Suprapubic skin (tissue), 4 donors: Measurements from ENCODE around the gene LRMDA.

Source experiments
- POLR2A ChIP-seq, 2 donors: fragments of 450-650 bp; IDR thresholded peaks; one replicate each; pipeline ENCODE4 v1.6.1; 2017; ENCODE audit warnings: antibody characterized with exemption in 2 of 2, mild to moderate bottlenecking in 2 of 2, moderate library complexity in 2 of 2
- POLR2AphosphoS5 ChIP-seq, 3 donors: sonication (generic); formaldehyde crosslinking; IDR thresholded peaks; one replicate each; pipeline ENCODE4 v1.6.1; 2017; ENCODE audit warnings: antibody characterized with exemption in 3 of 3
- TF ChIP-seq, protein P1 (sequence below), 2 donors: fragments of 200-600 bp in 1 of 2; fragments of 450-650 bp in 1 of 2; sonication (generic) in 1 of 2; IDR thresholded peaks; one replicate each; pipeline ENCODE4 v1.5.1; 2016 to 2019; ENCODE audit warnings: antibody characterized with exemption in 2 of 2, mild to moderate bottlenecking in 1 of 2, moderate library complexity in 1 of 2

DNA sequence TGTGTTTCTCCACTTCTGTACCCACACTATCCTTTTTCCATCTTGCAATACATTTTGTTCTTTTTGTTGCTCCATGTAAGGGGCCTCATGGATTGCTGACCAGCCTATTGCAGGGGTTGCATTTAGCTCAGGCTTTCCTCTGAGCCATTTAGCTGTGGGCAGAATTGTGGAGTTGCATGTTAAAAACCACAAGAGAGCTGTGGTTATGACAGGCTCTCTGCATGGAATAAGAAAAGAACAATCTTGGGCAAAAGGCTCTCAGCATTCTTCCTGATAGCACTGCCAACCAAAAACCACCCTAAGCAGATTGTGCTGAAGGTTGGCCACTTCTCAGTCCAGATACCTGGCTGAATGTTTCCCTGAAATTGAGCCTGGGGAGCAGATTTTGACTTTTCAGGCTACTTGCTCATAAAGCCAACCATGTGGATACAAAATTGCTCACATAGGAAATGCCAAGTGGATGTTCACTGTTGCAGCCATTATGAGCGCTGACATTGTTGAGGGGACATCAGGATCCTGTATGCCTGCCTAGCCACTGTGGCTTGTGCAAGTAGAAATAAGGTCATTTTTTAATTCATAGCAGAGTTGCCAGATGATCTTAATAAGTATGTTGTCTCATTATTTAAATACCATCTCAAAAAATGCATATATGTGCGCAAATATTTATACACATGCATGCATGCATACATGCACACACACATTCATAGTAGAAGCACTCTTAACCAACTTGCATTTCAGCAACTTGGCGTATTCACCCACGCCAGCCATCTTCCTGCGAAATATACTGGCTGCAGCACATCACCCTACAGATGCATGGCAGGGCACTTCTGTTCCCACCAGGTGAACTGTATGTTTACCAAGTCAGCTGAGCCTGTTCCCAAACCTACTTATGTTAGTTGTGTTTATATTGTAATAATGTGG is 695.4 kb downstream of the LRMDA start:
- TF ChIP-seq POLR2A (IDR thresholded peaks at IDR 0.05) (no peak), POLR2AphosphoS5 (IDR thresholded peaks at IDR 0.05) (no peak)
- TF ChIP-seq, protein P1, sequence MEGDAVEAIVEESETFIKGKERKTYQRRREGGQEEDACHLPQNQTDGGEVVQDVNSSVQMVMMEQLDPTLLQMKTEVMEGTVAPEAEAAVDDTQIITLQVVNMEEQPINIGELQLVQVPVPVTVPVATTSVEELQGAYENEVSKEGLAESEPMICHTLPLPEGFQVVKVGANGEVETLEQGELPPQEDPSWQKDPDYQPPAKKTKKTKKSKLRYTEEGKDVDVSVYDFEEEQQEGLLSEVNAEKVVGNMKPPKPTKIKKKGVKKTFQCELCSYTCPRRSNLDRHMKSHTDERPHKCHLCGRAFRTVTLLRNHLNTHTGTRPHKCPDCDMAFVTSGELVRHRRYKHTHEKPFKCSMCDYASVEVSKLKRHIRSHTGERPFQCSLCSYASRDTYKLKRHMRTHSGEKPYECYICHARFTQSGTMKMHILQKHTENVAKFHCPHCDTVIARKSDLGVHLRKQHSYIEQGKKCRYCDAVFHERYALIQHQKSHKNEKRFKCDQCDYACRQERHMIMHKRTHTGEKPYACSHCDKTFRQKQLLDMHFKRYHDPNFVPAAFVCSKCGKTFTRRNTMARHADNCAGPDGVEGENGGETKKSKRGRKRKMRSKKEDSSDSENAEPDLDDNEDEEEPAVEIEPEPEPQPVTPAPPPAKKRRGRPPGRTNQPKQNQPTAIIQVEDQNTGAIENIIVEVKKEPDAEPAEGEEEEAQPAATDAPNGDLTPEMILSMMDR (IDR thresholded peaks at IDR 0.05), result no peak
